AG04450 (cell line): ENCODE data around the gene SETD7. TPM values are rescaled to one million over a fixed set of nuclear protein-coding genes. Genes with fewer than 3 reads are reported as not detected.
A peak's percentile ranks its signal among the peaks of the same experiment; 100 is the strongest.

ENCODE experiments used
- CTCF ChIA-PET: fragments of 300-600, 350-600 bp; formaldehyde crosslinking; extraction: SDS; loops from one replicate; lab custom pipeline; 2022; ENCODE audit warnings: antibody characterized with exemption, inconsistent platforms; lab: Charles Lee
- POLR2A ChIA-PET: fragments of 350-600 bp; formaldehyde crosslinking; extraction: SDS; loops from one replicate; lab custom pipeline; 2021; ENCODE audit warnings: antibody characterized with exemption, inconsistent platforms; lab: Yijun Ruan, JAX
- DNase-seq: peaks from one replicate; pipeline ENCODE4 v3.0.0-alpha.2; 2011; ENCODE audit warnings: low read depth, low spot score
- H3K27ac ChIP-seq: one replicate; pipeline ENCODE4 v1.5.1; 2012; ENCODE audit warnings: low read depth, low read length, control low read depth
- H3K27me3 ChIP-seq: one replicate; pipeline ENCODE4 v1.6.0; 2012; ENCODE audit warnings: low read length; ENCODE audit not compliant: control insufficient read depth, insufficient read depth
- H3K4me3 ChIP-seq: 2 replicates; pipeline ENCODE4 v1.5.1; 2011; ENCODE audit warnings: mild to moderate bottlenecking, low read depth, low read length, control low read depth
- H3K9me3 ChIP-seq: 2 replicates; pipeline ENCODE4 v1.5.1; 2012; ENCODE audit warnings: low read length; ENCODE audit not compliant: control insufficient read depth, insufficient read depth
- polyA plus RNA-seq: library from polyadenylated mRNA; depleted of rRNA; stranded (reverse); fragments of >200 nt; gene quantifications from 2 replicates; pipeline ENCODE4 v1.2.3, GENCODE V29; 2011
- TF ChIP-seq, protein P1 (sequence below): IDR thresholded peaks from 2 replicates; pipeline ENCODE4 v1.5.1; 2011; ENCODE audit warnings: low read depth, low read length, control low read depth, inconsistent platforms

The SETD7 gene
- polyA plus RNA-seq, 1 experiment: 21.5 TPM

DNA sequence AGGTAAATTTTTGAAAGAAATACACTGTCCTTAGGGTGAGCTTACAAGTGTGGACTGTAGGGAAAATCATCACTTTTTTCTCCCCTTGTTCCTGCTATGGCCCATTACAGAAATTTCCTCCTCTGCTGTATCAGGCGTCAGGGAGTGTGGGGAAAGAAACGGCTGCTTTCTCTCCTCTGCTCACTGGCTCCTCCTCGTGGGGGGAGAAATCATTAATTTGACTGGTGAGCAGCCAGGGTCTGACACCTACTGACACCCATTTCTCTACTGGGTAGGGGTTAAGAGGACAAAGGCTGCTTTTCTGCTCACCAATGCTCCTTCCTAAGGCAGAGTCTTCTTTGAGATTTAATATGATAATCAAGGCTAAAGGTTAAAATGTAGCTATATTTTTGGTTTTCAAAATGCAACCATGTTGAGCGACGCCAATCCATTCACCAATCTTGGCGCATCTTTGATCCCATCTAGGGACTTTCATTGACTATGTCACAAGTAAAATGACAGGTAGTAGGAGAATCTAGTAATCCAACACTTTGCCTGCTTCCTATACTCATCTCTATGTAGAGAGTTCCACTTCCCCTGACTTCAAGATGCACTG, 25.1 kb downstream of the SETD7 start:
- POLR2A ChIA-PET: no interaction called here
- Histone ChIP-seq H3K27me3 (no peaks in the 10 kb centered on the region), H3K4me3 (no peak overlapping the region), H3K27ac (no peak overlapping the region), H3K9me3 (no peaks in the 10 kb centered on the region)
- TF ChIP-seq, protein P1, sequence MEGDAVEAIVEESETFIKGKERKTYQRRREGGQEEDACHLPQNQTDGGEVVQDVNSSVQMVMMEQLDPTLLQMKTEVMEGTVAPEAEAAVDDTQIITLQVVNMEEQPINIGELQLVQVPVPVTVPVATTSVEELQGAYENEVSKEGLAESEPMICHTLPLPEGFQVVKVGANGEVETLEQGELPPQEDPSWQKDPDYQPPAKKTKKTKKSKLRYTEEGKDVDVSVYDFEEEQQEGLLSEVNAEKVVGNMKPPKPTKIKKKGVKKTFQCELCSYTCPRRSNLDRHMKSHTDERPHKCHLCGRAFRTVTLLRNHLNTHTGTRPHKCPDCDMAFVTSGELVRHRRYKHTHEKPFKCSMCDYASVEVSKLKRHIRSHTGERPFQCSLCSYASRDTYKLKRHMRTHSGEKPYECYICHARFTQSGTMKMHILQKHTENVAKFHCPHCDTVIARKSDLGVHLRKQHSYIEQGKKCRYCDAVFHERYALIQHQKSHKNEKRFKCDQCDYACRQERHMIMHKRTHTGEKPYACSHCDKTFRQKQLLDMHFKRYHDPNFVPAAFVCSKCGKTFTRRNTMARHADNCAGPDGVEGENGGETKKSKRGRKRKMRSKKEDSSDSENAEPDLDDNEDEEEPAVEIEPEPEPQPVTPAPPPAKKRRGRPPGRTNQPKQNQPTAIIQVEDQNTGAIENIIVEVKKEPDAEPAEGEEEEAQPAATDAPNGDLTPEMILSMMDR: peak; percentile 65
- CTCF ChIA-PET: interaction anchor here (0.6 to 4.2 kb wide), 19 partner anchors 10 to 1147 kb away, joined by 3 to 18 read pairs (median 4); no protein-coding TSS in a partner anchor
- no peak for DNase-seq

DNA sequence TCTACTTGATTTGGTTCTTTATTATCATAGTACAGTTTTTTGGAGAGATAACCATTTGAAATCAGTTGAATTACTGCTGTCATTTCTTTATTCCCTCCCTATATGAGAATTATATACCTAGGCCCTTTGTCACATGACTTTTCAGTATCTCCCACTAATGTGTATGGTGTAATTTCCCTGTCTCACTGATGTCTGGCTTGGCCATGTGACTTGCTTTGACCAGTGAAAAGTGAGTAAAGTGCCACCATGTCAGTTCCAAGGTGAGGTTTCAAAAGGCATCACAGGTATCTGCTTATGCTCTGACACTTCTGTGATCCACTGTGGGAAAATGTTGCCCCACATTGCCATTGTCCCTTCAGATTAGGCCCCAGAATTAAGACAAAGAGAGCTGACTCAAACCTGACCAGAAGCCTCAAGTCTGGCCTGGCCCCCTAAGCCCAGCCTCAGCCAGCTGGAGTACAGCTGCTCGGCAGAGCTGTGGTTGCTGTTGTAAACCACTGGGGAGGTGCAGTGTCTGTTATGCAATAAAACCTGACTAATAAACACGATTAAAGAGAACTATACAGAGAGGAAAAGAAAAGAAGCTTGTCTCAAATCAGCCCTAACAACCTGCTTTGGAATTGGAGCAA, 27.5 kb downstream of the SETD7 start:
- TF ChIP-seq, protein P1: 0 out of 2 replicates have a peak, but pooled peaks have one; percentile 8
- H3K27ac ChIP-seq: peak overlapping the region; percentile 95
- H3K9me3 ChIP-seq: no peaks in the 10 kb centered on the region
- ChIA-PET CTCF (interaction anchor here (1.0 to 4.2 kb wide), 4 partner anchors 21 to 498 kb away, joined by 3 to 18 read pairs (median 4); no protein-coding TSS in a partner anchor), POLR2A (interaction anchor here (0.6 to 1.3 kb wide), 5 partner anchors 28 to 99 kb away, joined by 3 to 9 read pairs (median 3); partner anchors contain the start of gene SETD7)
- DNase-seq: peak; percentile 87
- no peak overlapping the region for H3K4me3 ChIP-seq
- no peaks in the 10 kb centered on the region for H3K27me3 ChIP-seq

DNA sequence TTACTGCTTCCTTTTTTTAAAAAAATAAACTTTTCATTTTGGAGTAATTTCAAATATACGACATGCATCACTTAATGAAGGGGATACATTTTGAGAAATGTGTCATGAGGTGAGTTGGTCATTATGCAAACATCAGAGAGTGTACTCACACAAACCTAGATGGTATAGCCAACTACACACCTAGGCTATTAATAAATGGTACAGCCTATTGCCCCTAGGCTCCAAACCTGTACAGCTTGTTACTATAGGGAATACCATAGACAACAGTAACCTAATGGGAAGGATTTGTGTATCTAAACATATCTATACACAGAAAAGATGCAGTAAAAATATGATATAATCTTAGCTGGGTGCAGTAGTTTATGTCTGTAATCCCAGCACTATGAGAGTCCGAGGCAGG, 29.1 kb downstream of the SETD7 start:
- TF ChIP-seq, protein P1: no peak
- DNase-seq: no peak
- Histone ChIP-seq H3K27me3 (no peaks in the 10 kb centered on the region), H3K27ac (no peak overlapping the region), H3K4me3 (no peak overlapping the region), H3K9me3 (no peaks in the 10 kb centered on the region)
- POLR2A ChIA-PET: no interaction called here
- CTCF ChIA-PET: no interaction called here

DNA sequence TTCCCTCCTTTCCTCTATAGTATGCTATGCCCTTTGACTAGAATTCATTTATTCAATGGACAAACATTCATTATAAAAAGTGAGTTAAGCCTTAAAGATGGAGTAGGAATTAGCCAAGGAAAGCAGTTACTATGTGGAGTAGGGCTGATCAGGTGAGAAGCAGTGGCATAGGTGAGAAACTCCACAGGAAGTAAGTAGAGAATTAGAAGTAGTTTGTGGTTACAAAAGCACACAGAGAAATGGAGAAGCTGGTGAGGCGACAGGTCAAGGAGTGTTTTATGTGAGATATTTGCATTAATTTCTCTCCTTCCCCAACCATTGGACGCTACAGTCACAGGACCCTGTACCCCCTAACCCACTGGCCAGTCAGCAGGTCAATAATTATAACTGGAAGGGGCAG, 30.6 kb downstream of the SETD7 start:
- H3K27me3 ChIP-seq: no peaks in the 10 kb centered on the region
- ChIA-PET CTCF (interaction anchor here (0.8 to 0.9 kb wide), 2 partner anchors 28 to 31 kb away, joined by 3 to 5 read pairs; partner anchors contain the start of gene SETD7), POLR2A (no interaction called here)

More for the DNA sequence above, 30.6 kb downstream of the SETD7 start:
- Histone ChIP-seq H3K27ac (no peak overlapping the region), H3K9me3 (no peaks in the 10 kb centered on the region), H3K4me3 (no peak overlapping the region)
- no peak for DNase-seq
- TF ChIP-seq, protein P1: no peak
